ENCODE results near the gene LMCD1.

The LMCD1 gene

GRCh38 chr3:8596321-8597218, 94.9 kb downstream of the LMCD1 start:
- no peak for DNase-seq (ENCODE audit: low read depth)
- TF ChIP-seq CTCF (IDR thresholded peaks at IDR 0.05; ENCODE audit: low read length, missing control alignments): no peak

GRCh38 chr3:8597219-8597853, 95.7 kb downstream of the LMCD1 start:
- no peak overlapping the region for H3K4me3 ChIP-seq (replicated peaks; ENCODE audit: low read depth, low read length)
- no peak for DNase-seq (ENCODE audit: low read depth)
- no peak for TF ChIP-seq CTCF (IDR thresholded peaks at IDR 0.05; ENCODE audit: low read length, missing control alignments)

More at GRCh38 chr3:8596321-8597218, 94.9 kb downstream of the LMCD1 start:
- H3K4me3 ChIP-seq (replicated peaks; ENCODE audit: low read depth, low read length): no peak overlapping the region

- TF ChIP-seq CTCF (IDR thresholded peaks at IDR 0.05; ENCODE audit: low read length, missing control alignments): no peak
- DNase-seq (ENCODE audit: low read depth): no peak
- no peak overlapping the region for H3K4me3 ChIP-seq (replicated peaks; ENCODE audit: low read depth, low read length)
Observed at GRCh38 chr3:8599146-8599545, 97.5 kb downstream of the LMCD1 start.

GRCh38 chr3:8600457-8600856, 98.8 kb downstream of the LMCD1 start:
- TF ChIP-seq CTCF (IDR thresholded peaks at IDR 0.05; ENCODE audit: low read length, missing control alignments): no peak
- H3K4me3 ChIP-seq (replicated peaks; ENCODE audit: low read depth, low read length): no peak overlapping the region
- DNase-seq (ENCODE audit: low read depth): no peak

GRCh38 chr3:8603115-8603710, 101.6 kb downstream of the LMCD1 start:
- no peak for DNase-seq (ENCODE audit: low read depth)
- no peak for TF ChIP-seq CTCF (IDR thresholded peaks at IDR 0.05; ENCODE audit: low read length, missing control alignments)
- H3K4me3 ChIP-seq (replicated peaks; ENCODE audit: low read depth, low read length): no peak overlapping the region

- TF ChIP-seq CTCF (IDR thresholded peaks at IDR 0.05; ENCODE audit: low read length, missing control alignments): no peak
- DNase-seq (ENCODE audit: low read depth): no peak
- no peak overlapping the region for H3K4me3 ChIP-seq (replicated peaks; ENCODE audit: low read depth, low read length)
Observed at GRCh38 chr3:8604006-8604405, 102.4 kb downstream of the LMCD1 start.
